ENCODE measurements around the gene SVIL. TPM values are rescaled to one million over a fixed set of nuclear protein-coding genes. Genes with fewer than 3 reads are reported as not detected.

SVIL gene
- total RNA-seq, 1 experiment from 2014 or later: 15.3 TPM

- Histone ChIP-seq H2BK12ac (ENCODE audit: insufficient read length, low read depth, low read length) (no peak overlapping the region), H3K27me3 (ENCODE audit: insufficient read depth, low read length) (no peaks in the 10 kb centered on the region), H3K9ac (ENCODE audit: extremely low read depth, insufficient read length, low read length) (no peak overlapping the region), H4K8ac (replicated peaks; ENCODE audit: insufficient read length, low read depth, low read length) (no peak overlapping the region), H3K18ac (ENCODE audit: insufficient read length, low read depth, low read length) (no peak overlapping the region), H3K23ac (ENCODE audit: insufficient read length, low read depth, low read length) (no peak overlapping the region), H3T11ph (ENCODE audit: low read length) (no peak overlapping the region), H3K4me1 (ENCODE audit: insufficient read depth, low read length) (no peaks in the 10 kb centered on the region; the same call in 1 of the 2 replicates), H3K27ac (ENCODE audit: insufficient read length, low read depth, low read length) (no peak overlapping the region), H2BK120ac (ENCODE audit: low read depth, low read length, poor library complexity, severe bottlenecking) (no peak overlapping the region), H3K9me3 (ENCODE audit: control insufficient read depth, low read depth, low read length) (no peaks in the 10 kb centered on the region), H2AK5ac (ENCODE audit: insufficient read length, low read length) (no peak overlapping the region), H3K4ac (ENCODE audit: low read depth, low read length) (no peak overlapping the region), H4K91ac (ENCODE audit: insufficient read length, low read depth, low read length) (no peak overlapping the region), H2AFZ (ENCODE audit: low read length) (no peak overlapping the region), H2BK15ac (ENCODE audit: low read depth, low read length) (no peak overlapping the region), H4K5ac (ENCODE audit: insufficient read length, low read depth, low read length) (no peak overlapping the region), H3K23me2 (ENCODE audit: insufficient read length, low read depth, low read length, poor library complexity, severe bottlenecking) (no peaks in the 10 kb centered on the region), H3K14ac (ENCODE audit: insufficient read depth, low read length) (no peak overlapping the region), H3K56ac (ENCODE audit: insufficient read length, low read depth, low read length) (no peak overlapping the region), H3K79me1 (ENCODE audit: insufficient read depth, low read depth, low read length, poor library complexity, severe bottlenecking) (no peaks in the 10 kb centered on the region), H3K4me2 (ENCODE audit: insufficient read depth, insufficient read length, low read length) (no peak overlapping the region), H3K79me2 (ENCODE audit: insufficient read depth, low read length) (no peaks in the 10 kb centered on the region), H2BK5ac (ENCODE audit: insufficient read length, low read length) (no peak overlapping the region), H4K20me1 (ENCODE audit: control insufficient read depth, insufficient read depth, insufficient read length) (no peaks in the 10 kb centered on the region), H2BK20ac (ENCODE audit: low read depth, low read length, poor library complexity, severe bottlenecking) (no peak overlapping the region)
- Mint-ChIP-seq H3K36me3 (ENCODE audit: insufficient read depth in 1 of 3, low read depth in 3 of 3) (peaks cover 0 to 2% (median 0%) of the 10 kb centered on the region in 3 experiments; a peak in 2 of 7 replicates), H3K27me3 (ENCODE audit: low read depth) (no peaks in the 10 kb centered on the region), H3K4me3 (no peak overlapping the region), H3K9me3 (no peaks in the 10 kb centered on the region), H3K4me1 (peaks cover 12 to 23% of the 10 kb centered on the region in 2 experiments), H3K27ac (no peak overlapping the region; a peak in 1 of 7 replicates)
- WGBS (ENCODE audit: extremely low coverage, insufficient read length, low lambda C conversion rate): no CpG with 5 or more reads among the region's 5 CpGs
- DNase-seq: no peak
- no peak for TF ChIP-seq CTCF (conservative IDR thresholded peaks at IDR 0.05)
Measured at GRCh38 chr10:29545122-29545521, 89.6 kb downstream of the SVIL start.
